Measurements from ENCODE around the gene CNN1.
"Not testable (repeated sequence)": the region's sequence is repeated elsewhere in the genome, so short reads cannot be mapped to it uniquely, and the experiment has no call there.

CNN1 gene

GRCh38 chr19:11566164-11566563 is 27.5 kb downstream of the CNN1 start:
- no peak for DNase-seq (ENCODE audit: low spot score)

GRCh38 chr19:11570039-11570462 is 31.4 kb downstream of the CNN1 start:
- DNase-seq (ENCODE audit: low spot score): no peak

GRCh38 chr19:11573354-11573753 is 34.7 kb downstream of the CNN1 start:
- not testable (repeated sequence) for DNase-seq (ENCODE audit: low spot score)

GRCh38 chr19:11573763-11574162 is 35.1 kb downstream of the CNN1 start:
- not testable (repeated sequence) for DNase-seq (ENCODE audit: low spot score)

GRCh38 chr19:11574689-11575088 is 36.0 kb downstream of the CNN1 start:
- no peak for DNase-seq (ENCODE audit: low spot score)

- DNase-seq (ENCODE audit: low spot score): no peak
Observed at GRCh38 chr19:11576227-11576626, 37.6 kb downstream of the CNN1 start.

GRCh38 chr19:11577451-11578257 is 39.0 kb downstream of the CNN1 start, which contains the start of gene ACP5:
Gene ACP5, minus strand, starts transcription at chr19:11577645. Its CDS starts 328 bp downstream, at chr19:11577317.
- DNase-seq (ENCODE audit: low spot score): no peak

GRCh38 chr19:11578258-11579142 is 39.8 kb downstream of the CNN1 start:
- DNase-seq (ENCODE audit: low spot score): no peak

- no peak for DNase-seq (ENCODE audit: low spot score)
Observed at GRCh38 chr19:11580116-11580515, 41.5 kb downstream of the CNN1 start.

GRCh38 chr19:11581740-11582139 is 43.1 kb downstream of the CNN1 start:
- no peak for DNase-seq (ENCODE audit: low spot score)

- DNase-seq (ENCODE audit: low spot score): no peak
Observed at GRCh38 chr19:11586331-11586730, 47.7 kb downstream of the CNN1 start.

GRCh38 chr19:11587302-11587974 is 48.8 kb downstream of the CNN1 start:
- peak; percentile 54 for DNase-seq (ENCODE audit: low spot score)

GRCh38 chr19:11587975-11588631 is 49.5 kb downstream of the CNN1 start:
- DNase-seq (ENCODE audit: low spot score): no peak

- DNase-seq (ENCODE audit: low spot score): no peak
Observed at GRCh38 chr19:11594084-11594483, 55.4 kb downstream of the CNN1 start.

- no peak for DNase-seq (ENCODE audit: low spot score)
Observed at GRCh38 chr19:11596156-11596555, 57.5 kb downstream of the CNN1 start.

- DNase-seq (ENCODE audit: low spot score): peak; percentile 97
Observed at GRCh38 chr19:11597202-11598102, 58.8 kb downstream of the CNN1 start, which contains the start of gene ZNF627. Gene ZNF627, plus strand, starts transcription at chr19:11597483. Its CDS starts 145 bp downstream, at chr19:11597628.

GRCh38 chr19:11598103-11598483 is 59.4 kb downstream of the CNN1 start:
- no peak for DNase-seq (ENCODE audit: low spot score)

- no peak for DNase-seq (ENCODE audit: low spot score)
Observed at GRCh38 chr19:11598746-11599145, 60.1 kb downstream of the CNN1 start.

- not testable (repeated sequence) for DNase-seq (ENCODE audit: low spot score)
Observed at GRCh38 chr19:11599704-11600103, 61.1 kb downstream of the CNN1 start.
